IMR-90 (cell line): Measurements from ENCODE around the gene SERPINB3. TPM values are rescaled to one million over a fixed set of nuclear protein-coding genes. Genes with fewer than 3 reads are reported as not detected.
"Not testable (repeated sequence)": the region's sequence is repeated elsewhere in the genome, so short reads cannot be mapped to it uniquely, and the experiment has no call there.

ENCODE experiments used
- ATAC-seq: fragments of 200-7000 bp; cut with Tn5 transposase; 2 replicates; pipeline ENCODE4 v1.9.1; 2020; ENCODE audit warnings: low read depth, mild to moderate bottlenecking, moderate library complexity
- BruUV-seq: library from RNA; stranded (reverse); fragments of 400-500 nt; replicated peaks from 2 replicates; lab custom pipeline; 2021; lab: Mats Ljungman, UMichigan
- CTCF ChIA-PET: fragments of 300-600 bp; formaldehyde crosslinking; extraction: SDS; loops from one replicate; lab custom pipeline; 2021; ENCODE audit warnings: antibody characterized with exemption; lab: Yijun Ruan, JAX
- POLR2A ChIA-PET: fragments of 300-600 bp; sonication (Branson Sonifier 250); formaldehyde crosslinking; loops from one replicate; lab custom pipeline; 2022; ENCODE audit warnings: antibody characterized with exemption; ENCODE audit not compliant: unreplicated experiment; lab: Charles Lee
- DNase-seq: peaks from one replicate; pipeline ENCODE4 v3.0.0; 2013
- H2AFZ ChIP-seq: replicated peaks from 2 replicates; pipeline ENCODE3; 2013; ENCODE audit warnings: low read length, mild to moderate bottlenecking; ENCODE audit not compliant: poor library complexity
- H2AK5ac ChIP-seq: 2 replicates; pipeline ENCODE4 v1.6.1; 2013; ENCODE audit warnings: low read depth, low read length, inconsistent platforms
- H2AK9ac ChIP-seq: replicated peaks from 2 replicates; pipeline ENCODE3; 2013; ENCODE audit warnings: mild to moderate bottlenecking, low read depth, low read length, moderate library complexity; ENCODE audit not compliant: poor library complexity
- H2BK120ac ChIP-seq: 2 replicates; pipeline ENCODE4 v1.6.1; 2013; ENCODE audit warnings: low read depth, low read length, inconsistent platforms
- H2BK15ac ChIP-seq: 3 replicates; pipeline ENCODE4 v1.6.1; 2013; ENCODE audit warnings: low read depth, low read length, inconsistent platforms
- H2BK20ac ChIP-seq: 2 replicates; pipeline ENCODE4 v1.6.1; 2013; ENCODE audit warnings: low read depth, mild to moderate bottlenecking, inconsistent platforms, low read length, moderate library complexity
- H2BK5ac ChIP-seq: 2 replicates; pipeline ENCODE4 v1.6.1; 2013; ENCODE audit warnings: mild to moderate bottlenecking, low read depth, low read length, inconsistent platforms; ENCODE audit not compliant: poor library complexity, severe bottlenecking
- H3K14ac ChIP-seq: replicated peaks from 2 replicates; pipeline ENCODE4 v1.6.1; 2013; ENCODE audit warnings: low read depth, low read length, inconsistent platforms
- H3K18ac ChIP-seq: 2 replicates; pipeline ENCODE4 v1.6.1; 2013; ENCODE audit warnings: low read depth, low read length, control low read depth
- H3K23ac ChIP-seq: 2 replicates; pipeline ENCODE4 v1.6.1; 2013; ENCODE audit warnings: low read depth, low read length, inconsistent platforms
- H3K27ac ChIP-seq: 2 replicates; pipeline ENCODE4 v1.5.1; 2013; ENCODE audit warnings: mild to moderate bottlenecking, control low read depth, low read length; ENCODE audit not compliant: insufficient read depth
- H3K27me3 ChIP-seq: 2 replicates; pipeline ENCODE4 v1.6.1; 2013; ENCODE audit warnings: low read length; ENCODE audit not compliant: control insufficient read depth, insufficient read depth
- H3K36me3 ChIP-seq: 2 replicates; pipeline ENCODE4 v1.6.1; 2013; ENCODE audit warnings: low read length, mixed read lengths; ENCODE audit not compliant: control insufficient read depth, insufficient read depth
- H3K4ac ChIP-seq: 2 replicates; pipeline ENCODE4 v1.6.1; 2013; ENCODE audit warnings: low read depth, low read length, inconsistent platforms
- H3K4me1 ChIP-seq: 2 replicates; pipeline ENCODE4 v1.6.1; 2013; ENCODE audit warnings: low read length, mixed read lengths; ENCODE audit not compliant: control insufficient read depth, insufficient read depth
- H3K4me2 ChIP-seq: 2 replicates; pipeline ENCODE4 v1.6.1; 2013; ENCODE audit warnings: low read depth, mild to moderate bottlenecking, control low read depth, low read length, moderate library complexity
- H3K4me3 ChIP-seq: 2 replicates; pipeline ENCODE4 v1.5.1; 2013; ENCODE audit warnings: low read depth, mild to moderate bottlenecking, control low read depth, low read length, moderate library complexity; ENCODE audit not compliant: insufficient read depth
- H3K56ac ChIP-seq: 2 replicates; pipeline ENCODE4 v1.6.1; 2013; ENCODE audit warnings: low read length, inconsistent platforms; ENCODE audit not compliant: insufficient read depth; ENCODE audit errors: extremely low read depth
- H3K79me1 ChIP-seq, 2 experiments: 2 replicates each; pipeline ENCODE4 v1.6.1; 2013; ENCODE audit warnings: low read length in 2 of 2, inconsistent platforms in 1 of 2, low read depth in 1 of 2
- H3K9ac ChIP-seq: 2 replicates; pipeline ENCODE4 v1.6.1; 2013; ENCODE audit warnings: low read depth, low read length, control low read depth
- H3K9me1 ChIP-seq: 2 replicates; pipeline ENCODE4 v1.6.1; 2013; ENCODE audit warnings: low read length, inconsistent platforms; ENCODE audit not compliant: insufficient read depth
- H3K9me3 ChIP-seq: 2 replicates; pipeline ENCODE4 v1.6.1; 2013; ENCODE audit warnings: low read length; ENCODE audit not compliant: control insufficient read depth, insufficient read depth
- H4K20me1 ChIP-seq: 2 replicates; pipeline ENCODE4 v1.6.1; 2013; ENCODE audit warnings: low read length, inconsistent platforms; ENCODE audit not compliant: insufficient read depth
- H4K5ac ChIP-seq: 2 replicates; pipeline ENCODE4 v1.6.1; 2013; ENCODE audit warnings: mild to moderate bottlenecking, low read depth, low read length, control low read depth
- H4K8ac ChIP-seq, 2 experiments: 2 replicates each; pipeline ENCODE4 v1.6.1; 2013; ENCODE audit warnings: low read depth in 2 of 2, low read length in 2 of 2, control low read depth in 1 of 2, inconsistent platforms in 1 of 2
- H4K91ac ChIP-seq: 2 replicates; pipeline ENCODE4 v1.6.1; 2013; ENCODE audit warnings: low read depth, low read length, inconsistent platforms; ENCODE audit not compliant: insufficient read depth
- WGBS, 2 experiments: methylation state at CpG; one replicate each; pipeline versions ENCODE4 v1.1.5 to v1.1.7; 2013; ENCODE audit warnings: missing lambda C conversion rate in 2 of 2; ENCODE audit not compliant: insufficient read length in 1 of 2; ENCODE audit errors: extremely low coverage in 2 of 2; 5-methylcytosine and 5-hydroxymethylcytosine counted together
- dilution Hi-C: fragments of 300-500 bp; cut with HindIII; formaldehyde crosslinking; loops from one replicate; pipeline ENCODE4 v1.14.3; 2018; ENCODE audit warnings: low sequenced_read_pairs; ENCODE audit not compliant: unreplicated experiment
- in situ Hi-C: fragments of 300-500 bp; cut with MboI; formaldehyde crosslinking; loops from 3 replicates; pipeline ENCODE4 v1.14.3; 2019; ENCODE audit warnings: low sequenced_read_pairs, inconsistent platforms, mixed read lengths
- intact Hi-C: fragments of 100-400 bp; cut with micrococcal nuclease; formaldehyde crosslinking; loops from 2 replicates; pipeline ENCODE4 v1.10.0; 2022
- polyA plus RNA-seq, 3 experiments: library from polyadenylated mRNA; depleted of rRNA; stranded (reverse); fragments of >200 nt; gene quantifications; 2 replicates each; pipeline ENCODE4 v1.2.3, GENCODE V29; 2012; ENCODE audit warnings: low replicate concordance in 1 of 3
- total RNA-seq: library from RNA; depleted of rRNA; stranded (reverse); fragments of >200 nt; gene quantifications from 2 replicates; pipeline ENCODE4 v1.2.3, GENCODE V29; 2012

The SERPINB3 gene
- total and polyA plus RNA-seq, 2 of the 4 experiments (the other 2 are of a cell fraction), result not detected

GRCh38 chr18:63644694-63645093 is 17.0 kb downstream of the SERPINB3 start:
- DNase-seq, H3K79me1 ChIP-seq, H2AFZ ChIP-seq, H2BK120ac ChIP-seq, H4K91ac ChIP-seq, H3K9me3 ChIP-seq, H3K14ac ChIP-seq, H4K5ac ChIP-seq, H3K27me3 ChIP-seq, H4K8ac ChIP-seq, H2BK20ac ChIP-seq, H3K56ac ChIP-seq, H2AK5ac ChIP-seq, H3K9ac ChIP-seq, H3K18ac ChIP-seq, H3K9me1 ChIP-seq, H2BK5ac ChIP-seq, CTCF ChIA-PET, in situ Hi-C loops, H3K4me3 ChIP-seq, H3K27ac ChIP-seq, dilution Hi-C loops, H3K36me3 ChIP-seq, H3K4ac ChIP-seq, H2AK9ac ChIP-seq, H4K20me1 ChIP-seq, H3K4me2 ChIP-seq, ATAC-seq, H3K4me1 ChIP-seq, BruUV-seq, H3K23ac ChIP-seq, POLR2A ChIA-PET, intact Hi-C loops, H2BK15ac ChIP-seq: not testable (repeated sequence)
- no CpG with 5 or more reads among the region's 1 CpG for WGBS, 2 experiments

- WGBS, 2 experiments, result no CpG with 5 or more reads among the region's 2 CpGs
- H3K23ac ChIP-seq, H3K9me3 ChIP-seq, dilution Hi-C loops, H2AFZ ChIP-seq, H3K4me3 ChIP-seq, H2BK5ac ChIP-seq, H2BK15ac ChIP-seq, ATAC-seq, H3K56ac ChIP-seq, H3K27ac ChIP-seq, H3K79me1 ChIP-seq, H4K5ac ChIP-seq, H4K8ac ChIP-seq, H3K36me3 ChIP-seq, H2BK20ac ChIP-seq, H3K27me3 ChIP-seq, H3K4me2 ChIP-seq, POLR2A ChIA-PET, in situ Hi-C loops, intact Hi-C loops, H2BK120ac ChIP-seq, H4K20me1 ChIP-seq, CTCF ChIA-PET, H3K9ac ChIP-seq, H4K91ac ChIP-seq, H3K18ac ChIP-seq, H3K4me1 ChIP-seq, DNase-seq, H3K9me1 ChIP-seq, H3K14ac ChIP-seq, H3K4ac ChIP-seq, H2AK5ac ChIP-seq, H2AK9ac ChIP-seq, BruUV-seq: not testable (repeated sequence)
Measured at GRCh38 chr18:63644142-63644541, 17.6 kb downstream of the SERPINB3 start, which contains the start of gene SERPINB4. TSS of gene SERPINB4 (minus strand) at chr18:63644256. CDS start at chr18:63643577, 679 bp downstream.
